SK-N-SH treated with all-trans-retinoic acid at 6 μM for 48 hours (cell line): ENCODE data around the gene SETMAR.

ENCODE experiments used
- ATAC-seq: fragments of 200-7000 bp; cut with Tn5 transposase; 3 replicates; pipeline ENCODE4 v1.9.1; 2020; ENCODE audit warnings: mild to moderate bottlenecking, moderate library complexity
- ARNTL ChIP-seq: fragments of 450-650 bp; formaldehyde crosslinking; IDR thresholded peaks from 2 replicates; pipeline ENCODE4 v1.5.0; 2020; ENCODE audit warnings: low read depth, mild to moderate bottlenecking, moderate library complexity, borderline replicate concordance
- BACH2 ChIP-seq: fragments of 250-450 bp; sonication (Bioruptor Pico); IDR thresholded peaks from 2 replicates; pipeline ENCODE4 v1.9.0; 2021; ENCODE audit warnings: mild to moderate bottlenecking, borderline replicate concordance
- CREB5 ChIP-seq: fragments of 250-450 bp; sonication (Bioruptor Pico); IDR thresholded peaks from 2 replicates; pipeline ENCODE4 v1.5.1; 2020; ENCODE audit warnings: low read depth, mild to moderate bottlenecking, moderate library complexity
- ESRRG ChIP-seq: fragments of 250-450 bp; sonication (Bioruptor Pico); IDR thresholded peaks from 2 replicates; pipeline ENCODE4 v1.6.1; 2021; ENCODE audit warnings: mild to moderate bottlenecking
- GLIS3 ChIP-seq: fragments of 250-450 bp; sonication (Bioruptor Pico); IDR thresholded peaks from 2 replicates; pipeline ENCODE4 v1.5.0; 2020; ENCODE audit warnings: mild to moderate bottlenecking, moderate library complexity
- OSR1 ChIP-seq: fragments of 250-450 bp; sonication (Bioruptor Pico); IDR thresholded peaks from 2 replicates; pipeline ENCODE4 v1.8.0; 2022; ENCODE audit warnings: moderate library complexity, mild to moderate bottlenecking, inconsistent platforms
- PATZ1 ChIP-seq: fragments of 250-450 bp; sonication (Bioruptor Pico); IDR thresholded peaks from 2 replicates; pipeline ENCODE4 v1.8.0; 2020; ENCODE audit warnings: mild to moderate bottlenecking, moderate library complexity, borderline replicate concordance
- POU6F1 ChIP-seq: fragments of 250-450 bp; sonication (Bioruptor Pico); IDR thresholded peaks from 2 replicates; pipeline ENCODE4 v1.8.0; 2021; ENCODE audit warnings: low read depth, mild to moderate bottlenecking, moderate library complexity, borderline replicate concordance
- PPARA ChIP-seq: fragments of 250-450 bp; sonication (Bioruptor Pico); IDR thresholded peaks from 2 replicates; pipeline ENCODE4 v1.5.0; 2020; ENCODE audit warnings: mild to moderate bottlenecking, borderline replicate concordance
- SNAI2 ChIP-seq: fragments of 250-450 bp; sonication (Bioruptor Pico); IDR thresholded peaks from 2 replicates; pipeline ENCODE4 v1.5.0; 2020; ENCODE audit warnings: mild to moderate bottlenecking, moderate library complexity
- TCF4 ChIP-seq: fragments of 250-450 bp; sonication (Bioruptor Pico); IDR thresholded peaks from 2 replicates; pipeline ENCODE4 v1.8.0; 2021; ENCODE audit warnings: mild to moderate bottlenecking, moderate library complexity, borderline replicate concordance
- TOX ChIP-seq: fragments of 250-450 bp; sonication (Bioruptor Pico); IDR thresholded peaks from 2 replicates; pipeline ENCODE4 v1.8.0; 2021; ENCODE audit warnings: mild to moderate bottlenecking, moderate library complexity, borderline replicate concordance
- TSHZ2 ChIP-seq: fragments of 250-450 bp; sonication (Bioruptor Pico); IDR thresholded peaks from 2 replicates; pipeline ENCODE4 v1.5.0; 2020; ENCODE audit warnings: mild to moderate bottlenecking, moderate library complexity
- ZC3H10 ChIP-seq: fragments of 250-450 bp; sonication (Bioruptor Pico); IDR thresholded peaks from 2 replicates; pipeline ENCODE4 v1.5.1; 2021; ENCODE audit warnings: mild to moderate bottlenecking, moderate library complexity
- ZFP3 ChIP-seq: fragments of 250-450 bp; sonication (Bioruptor Pico); IDR thresholded peaks from 2 replicates; pipeline ENCODE4 v1.5.0; 2020; ENCODE audit warnings: mild to moderate bottlenecking, moderate library complexity
- ZNF565 ChIP-seq: fragments of 450-650 bp; formaldehyde crosslinking; conservative IDR thresholded peaks from 2 replicates; pipeline ENCODE4 v1.5.0; 2020; ENCODE audit warnings: low read depth, mild to moderate bottlenecking, moderate library complexity
- ZNF70 ChIP-seq: fragments of 450-650 bp; formaldehyde crosslinking; IDR thresholded peaks from 2 replicates; pipeline ENCODE4 v1.5.0; 2020; ENCODE audit warnings: mild to moderate bottlenecking, moderate library complexity

SETMAR gene

GRCh38 chr3:4297486-4297885 is 5.7 kb upstream of the SETMAR start:
- no peak for ATAC-seq

GRCh38 chr3:4302747-4303146 is 422 bp upstream of the SETMAR start:
- no peak for ATAC-seq
- TF ChIP-seq BACH2 (no peak), SNAI2 (CRISPR knock-in tag) (no peak), CREB5 (CRISPR knock-in tag) (no peak), PATZ1 (CRISPR knock-in tag) (no peak), GLIS3 (CRISPR knock-in tag) (no peak), POU6F1 (CRISPR knock-in tag) (no peak), ARNTL (CRISPR knock-in tag) (no peak), ESRRG (CRISPR knock-in tag) (no peak), ZNF565 (no peak)

More at GRCh38 chr3:4297486-4297885, 5.7 kb upstream of the SETMAR start:
- no peak for TF ChIP-seq GLIS3 (CRISPR knock-in tag)
- TF ChIP-seq PATZ1 (CRISPR knock-in tag): no peak
- no peak for TF ChIP-seq ZFP3 (CRISPR knock-in tag)
- TF ChIP-seq CREB5 (CRISPR knock-in tag): no peak
- no peak for TF ChIP-seq OSR1 (CRISPR knock-in tag)
- no peak for TF ChIP-seq ZC3H10 (CRISPR knock-in tag)
- no peak for TF ChIP-seq BACH2
- no peak for TF ChIP-seq POU6F1 (CRISPR knock-in tag)
- TF ChIP-seq TOX (CRISPR knock-in tag): no peak
- TF ChIP-seq ESRRG (CRISPR knock-in tag): no peak
- no peak for TF ChIP-seq ZNF70 (CRISPR knock-in tag)
- no peak for TF ChIP-seq ZNF565
- no peak for TF ChIP-seq TCF4 (CRISPR knock-in tag)
- no peak for TF ChIP-seq PPARA
- TF ChIP-seq TSHZ2: no peak
